Astrocyte (in vitro differentiated cells and primary cell): ENCODE results near the gene FAM210A.

Experiments used
- EZH2 ChIP-seq: IDR thresholded peaks from 2 replicates; pipeline ENCODE4 v1.6.1; 2012; ENCODE audit warnings: mild to moderate bottlenecking, low read length, inconsistent platforms; ENCODE audit not compliant: insufficient read depth
- TF ChIP-seq, protein P1 (sequence below): IDR thresholded peaks from 2 replicates; pipeline ENCODE4 v1.5.1; 2011; ENCODE audit warnings: low read depth, mild to moderate bottlenecking, inconsistent platforms, low read length, moderate library complexity; ENCODE audit not compliant: insufficient read depth

DNA sequence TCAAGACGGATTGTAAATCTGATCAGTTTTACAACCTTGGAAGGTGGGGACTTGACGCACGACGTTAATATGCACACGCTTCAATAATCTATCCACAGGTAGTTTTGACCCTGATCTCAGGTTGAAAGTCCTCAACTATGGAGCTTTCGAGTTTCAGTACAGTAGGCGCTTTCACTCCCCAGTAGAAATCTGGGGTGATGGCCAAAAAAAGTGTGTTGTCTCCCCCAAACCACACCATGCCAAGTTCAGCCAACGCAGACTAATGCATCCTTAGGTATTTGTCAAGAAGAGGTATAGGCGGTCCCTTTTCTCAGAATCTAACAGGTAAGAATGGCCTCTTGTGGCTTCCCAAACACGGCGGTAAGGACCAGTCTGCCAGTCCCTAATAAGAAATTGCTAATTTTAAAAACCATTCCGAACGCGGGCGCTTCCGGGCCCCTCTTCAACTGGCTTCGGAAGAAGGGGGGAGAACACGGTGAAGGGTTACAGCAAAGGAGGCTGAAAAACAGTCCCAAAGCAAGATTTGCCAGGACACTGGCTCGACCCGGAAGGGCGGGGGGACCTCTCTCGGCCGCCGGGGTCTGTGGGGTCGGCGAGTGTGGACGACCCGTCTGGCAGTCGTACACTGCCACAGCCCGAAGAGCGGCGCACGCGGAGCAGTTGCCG, 659 bp downstream of the FAM210A start:
- TF ChIP-seq, protein P1, sequence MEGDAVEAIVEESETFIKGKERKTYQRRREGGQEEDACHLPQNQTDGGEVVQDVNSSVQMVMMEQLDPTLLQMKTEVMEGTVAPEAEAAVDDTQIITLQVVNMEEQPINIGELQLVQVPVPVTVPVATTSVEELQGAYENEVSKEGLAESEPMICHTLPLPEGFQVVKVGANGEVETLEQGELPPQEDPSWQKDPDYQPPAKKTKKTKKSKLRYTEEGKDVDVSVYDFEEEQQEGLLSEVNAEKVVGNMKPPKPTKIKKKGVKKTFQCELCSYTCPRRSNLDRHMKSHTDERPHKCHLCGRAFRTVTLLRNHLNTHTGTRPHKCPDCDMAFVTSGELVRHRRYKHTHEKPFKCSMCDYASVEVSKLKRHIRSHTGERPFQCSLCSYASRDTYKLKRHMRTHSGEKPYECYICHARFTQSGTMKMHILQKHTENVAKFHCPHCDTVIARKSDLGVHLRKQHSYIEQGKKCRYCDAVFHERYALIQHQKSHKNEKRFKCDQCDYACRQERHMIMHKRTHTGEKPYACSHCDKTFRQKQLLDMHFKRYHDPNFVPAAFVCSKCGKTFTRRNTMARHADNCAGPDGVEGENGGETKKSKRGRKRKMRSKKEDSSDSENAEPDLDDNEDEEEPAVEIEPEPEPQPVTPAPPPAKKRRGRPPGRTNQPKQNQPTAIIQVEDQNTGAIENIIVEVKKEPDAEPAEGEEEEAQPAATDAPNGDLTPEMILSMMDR, result no peak
- TF ChIP-seq EZH2, result no peak
